Mesodermal cell (in vitro differentiated cells): ENCODE results near the gene ATG16L1. TPM values are rescaled to one million over a fixed set of nuclear protein-coding genes. Genes with fewer than 3 reads are reported as not detected.

Experiments
- H3K27ac ChIP-seq: 2 replicates; pipeline ENCODE4 v1.7.0; 2013; ENCODE audit warnings: mild to moderate bottlenecking, low read depth, low read length, moderate library complexity; ENCODE audit not compliant: severe bottlenecking
- H3K36me3 ChIP-seq: 2 replicates; pipeline ENCODE4 v1.7.1; 2013; ENCODE audit warnings: mild to moderate bottlenecking, low read length, moderate library complexity; ENCODE audit not compliant: control insufficient read depth, insufficient read depth
- H3K4me1 ChIP-seq: one replicate; pipeline ENCODE4 v1.7.1; 2013; ENCODE audit warnings: mild to moderate bottlenecking, low read length; ENCODE audit not compliant: insufficient read depth, control insufficient read depth, poor library complexity, severe bottlenecking
- H3K4me3 ChIP-seq: 2 replicates; pipeline ENCODE4 v1.7.0; 2013; ENCODE audit warnings: low read length, control low read depth, mild to moderate bottlenecking; ENCODE audit not compliant: insufficient read depth, poor library complexity, severe bottlenecking; ENCODE audit errors: extremely low read depth
- H3K9me3 ChIP-seq: 2 replicates; pipeline ENCODE4 v1.7.1; 2013; ENCODE audit warnings: mild to moderate bottlenecking, low read length, moderate library complexity; ENCODE audit not compliant: control insufficient read depth
- WGBS, 2 experiments: methylation state at CpG; one replicate each; pipeline ENCODE4 v1.1.5; 2013; ENCODE audit warnings: missing lambda C conversion rate in 2 of 2; ENCODE audit not compliant: insufficient coverage in 2 of 2; 5-methylcytosine and 5-hydroxymethylcytosine counted together
- polyA plus RNA-seq, 2 experiments: library from polyadenylated mRNA; stranded (reverse); fragments of 50-300 nt; gene quantifications; one replicate each; pipeline ENCODE4 v1.2.3, GENCODE V29; 2013

The ATG16L1 gene
- polyA plus RNA-seq (2013, experiment 1 of 2), result 16.4 TPM
- polyA plus RNA-seq (2013, experiment 2 of 2), result 14.4 TPM

GRCh38 chr2:233251306-233252116 is at the start of gene ATG16L1:
Gene ATG16L1, plus strand, starts transcription at chr2:233251673. Its CDS starts 155 bp downstream, at chr2:233251828.
- Histone ChIP-seq H3K9me3 (peaks cover 8% of the 10 kb centered on the region), H3K27ac (peak within 1 kb of the TSS; percentile 52), H3K36me3 (peaks cover 15% of the 10 kb centered on the region), H3K4me3 (peak within 1 kb of the TSS; percentile 90), H3K4me1 (no peaks in the 10 kb centered on the region)
- 0 to 1% methylated on average over 60 to 63 of the region's 75 CpGs for WGBS, 2 experiments

DNA sequence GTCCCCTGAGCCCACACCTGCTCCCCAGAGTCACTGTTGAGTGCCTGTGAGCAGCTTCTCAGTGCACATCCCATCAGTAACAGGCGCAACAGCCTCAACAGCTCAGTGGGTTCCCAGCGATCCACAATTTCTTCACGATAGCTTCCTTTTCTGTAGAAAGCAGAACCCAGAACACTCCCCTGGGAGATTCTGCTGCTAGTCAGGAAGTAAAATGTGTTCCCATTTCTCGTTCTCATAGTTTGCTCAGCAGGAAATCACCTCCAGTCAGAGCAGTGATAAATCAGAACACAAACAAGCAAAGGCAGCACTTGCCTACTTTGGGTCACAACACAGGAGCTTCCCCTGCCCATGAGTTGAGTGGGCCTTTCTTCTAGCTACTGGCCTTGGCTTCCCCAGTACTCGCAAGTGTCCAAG is 48.9 kb upstream of the ATG16L1 start:
- peaks cover 8% of the 10 kb centered on the region for H3K9me3 ChIP-seq
- WGBS, 2 experiments, result 98 to 100% methylated on average over 2 to 5 of the region's 5 CpGs

DNA sequence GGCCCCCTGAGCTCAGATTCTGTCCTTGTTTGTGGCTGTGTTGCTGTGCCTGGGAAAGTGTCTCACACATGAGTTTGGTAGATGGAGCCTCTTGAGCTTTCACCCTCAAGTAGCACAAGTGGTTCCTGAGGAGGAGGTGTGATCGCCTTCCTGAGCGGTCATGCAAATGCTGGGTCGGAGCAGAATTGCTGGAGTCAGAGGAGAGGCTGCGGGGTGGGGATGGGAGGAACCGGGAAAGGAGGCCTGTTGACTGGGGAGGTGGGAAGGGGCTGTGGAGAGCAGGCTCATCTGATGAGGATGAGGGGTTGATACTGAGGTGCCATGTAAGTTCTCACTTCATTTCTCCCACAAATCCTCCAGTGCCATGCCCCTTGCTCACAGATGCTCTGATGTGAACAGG is 48.4 kb upstream of the ATG16L1 start:
- Histone ChIP-seq H3K27ac (no peak overlapping the region), H3K4me3 (no peak overlapping the region), H3K36me3 (no peaks in the 10 kb centered on the region), H3K4me1 (no peaks in the 10 kb centered on the region), H3K9me3 (peaks cover 8% of the 10 kb centered on the region)
- 78 to 94% methylated on average over 5 of the region's 5 CpGs for WGBS, 2 experiments

More for the DNA sequence above, 48.9 kb upstream of the ATG16L1 start:
- H3K27ac ChIP-seq, result no peak overlapping the region
- H3K36me3 ChIP-seq, result no peaks in the 10 kb centered on the region
- no peaks in the 10 kb centered on the region for H3K4me1 ChIP-seq
- H3K4me3 ChIP-seq, result no peak overlapping the region

- peaks cover 8% of the 10 kb centered on the region for H3K9me3 ChIP-seq
- 93 to 95% methylated on average over 41 to 50 of the region's 50 CpGs for WGBS, 2 experiments
- H3K4me3 ChIP-seq, result no peak overlapping the region
- H3K36me3 ChIP-seq, result no peaks in the 10 kb centered on the region
- no peak overlapping the region for H3K27ac ChIP-seq
- peaks cover 12% of the 10 kb centered on the region for H3K4me1 ChIP-seq
These were observed 47.1 kb upstream of the ATG16L1 start for GRCh38 chr2:233204286-233204936.

DNA sequence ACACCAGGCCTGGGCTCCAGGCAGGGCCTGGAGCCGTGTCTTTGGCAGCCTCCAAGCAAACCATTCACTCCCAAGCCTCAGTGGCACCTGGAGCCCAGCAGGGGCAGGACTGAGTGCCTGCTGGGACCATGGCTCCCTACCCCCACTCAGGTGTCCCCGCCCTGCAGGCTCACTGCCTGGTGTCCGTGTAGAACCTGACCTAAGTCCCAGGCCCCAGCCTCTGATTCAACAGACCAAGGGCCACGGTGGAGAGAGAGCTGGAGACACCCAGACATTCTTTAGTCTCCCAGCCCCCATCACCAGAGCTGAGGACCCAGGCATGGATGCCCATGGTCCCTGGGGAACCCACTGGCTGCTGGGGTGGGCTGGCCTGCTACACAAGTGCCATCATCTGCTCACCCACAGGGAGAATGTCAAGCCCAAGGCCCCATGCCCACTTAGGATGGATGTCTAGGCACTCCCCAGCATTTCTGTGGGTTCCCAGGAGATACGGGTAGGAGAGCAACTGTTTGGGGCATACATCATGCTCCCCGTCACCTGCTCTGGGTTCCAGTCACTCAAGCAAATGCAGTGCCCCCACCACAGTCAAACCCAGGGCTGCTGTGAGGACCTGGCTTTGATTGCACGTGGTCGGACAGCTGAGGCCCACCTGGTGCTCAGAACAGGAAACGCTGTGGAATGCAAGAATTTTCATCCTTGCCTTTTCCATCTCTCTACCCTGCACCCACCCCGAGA is 42.9 kb upstream of the ATG16L1 start:
- 66 to 71% methylated on average over 9 to 10 of the region's 10 CpGs for WGBS, 2 experiments
- H3K27ac ChIP-seq, result no peak overlapping the region
- peaks cover 12% of the 10 kb centered on the region for H3K4me1 ChIP-seq
- H3K36me3 ChIP-seq, result no peaks in the 10 kb centered on the region
- no peak overlapping the region for H3K4me3 ChIP-seq
- no peaks in the 10 kb centered on the region for H3K9me3 ChIP-seq

DNA sequence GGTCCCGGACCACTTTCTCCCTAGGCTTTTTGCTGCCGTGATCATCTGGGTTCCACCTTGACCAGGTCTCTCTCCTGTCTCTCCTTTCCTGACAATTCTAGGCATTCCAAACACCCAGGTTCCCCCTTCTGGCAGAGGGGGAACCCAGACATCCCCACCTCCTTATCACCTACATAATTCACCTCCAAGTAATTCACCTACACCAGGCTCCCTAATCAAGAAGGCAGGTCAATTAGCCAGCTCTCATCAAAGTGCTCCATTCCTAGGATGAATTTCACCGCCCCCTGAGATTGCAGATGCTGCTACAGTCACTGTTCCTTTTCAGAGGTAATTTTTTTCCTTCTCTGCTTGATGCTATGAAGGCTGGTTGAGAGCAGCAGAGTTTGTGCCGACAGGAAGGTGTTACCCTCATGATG is 42.3 kb upstream of the ATG16L1 start:
- no peak overlapping the region for H3K27ac ChIP-seq
- 69 to 75% methylated on average over 2 to 3 of the region's 4 CpGs for WGBS, 2 experiments
- H3K36me3 ChIP-seq, result no peaks in the 10 kb centered on the region
- H3K4me1 ChIP-seq, result peaks cover 12% of the 10 kb centered on the region
- H3K4me3 ChIP-seq, result no peak overlapping the region
- no peaks in the 10 kb centered on the region for H3K9me3 ChIP-seq

DNA sequence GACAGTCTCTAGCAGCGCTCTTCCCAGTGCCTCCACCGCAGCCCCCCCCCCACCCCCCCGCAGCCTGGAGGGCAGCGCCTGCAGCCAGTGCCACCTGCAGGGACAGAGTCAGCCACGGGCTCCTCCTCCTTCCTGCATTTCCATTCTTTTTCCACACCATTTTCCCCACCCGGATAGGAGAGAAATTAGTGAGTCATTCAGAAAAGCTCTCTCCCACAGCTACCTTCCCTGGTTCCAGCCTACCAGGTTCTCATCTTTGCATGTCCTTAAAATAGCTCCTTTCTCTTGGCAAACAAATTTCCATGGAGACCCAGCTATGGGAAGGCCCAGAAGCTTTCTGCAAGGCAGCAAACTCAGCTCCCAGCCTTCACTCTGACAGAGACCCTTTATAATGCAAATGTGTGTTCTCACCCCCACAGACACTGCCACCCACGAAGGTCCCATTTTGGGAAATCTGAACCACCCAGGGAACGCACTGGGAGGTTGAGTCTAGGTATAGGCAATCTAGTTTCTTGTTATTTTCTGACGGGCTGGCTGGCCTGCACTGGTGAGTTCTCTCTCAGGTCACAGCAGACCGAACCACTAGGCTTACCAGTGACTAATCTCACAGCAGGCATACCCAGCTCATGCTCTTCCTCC is 41.8 kb upstream of the ATG16L1 start:
- no peaks in the 10 kb centered on the region for H3K9me3 ChIP-seq
- H3K4me3 ChIP-seq, result no peak overlapping the region
- peaks cover 12% of the 10 kb centered on the region for H3K4me1 ChIP-seq
- H3K27ac ChIP-seq, result peak overlapping the region; percentile 64
- WGBS, 2 experiments, result 0 to 60% methylated on average over 1 of the region's 10 CpGs
- H3K36me3 ChIP-seq, result no peaks in the 10 kb centered on the region

GRCh38 chr2:233210281-233210680 is 41.2 kb upstream of the ATG16L1 start:
- H3K27ac ChIP-seq, result no peak overlapping the region
- peaks cover 12% of the 10 kb centered on the region for H3K4me1 ChIP-seq
- H3K36me3 ChIP-seq, result no peaks in the 10 kb centered on the region
- 74 to 80% methylated on average over 8 of the region's 8 CpGs for whole genome bisulfite sequencing, 2 experiments
- H3K9me3 ChIP-seq, result no peaks in the 10 kb centered on the region
- no peak overlapping the region for H3K4me3 ChIP-seq

- no peaks in the 10 kb centered on the region for H3K36me3 ChIP-seq
- no peak overlapping the region for H3K27ac ChIP-seq
- no peaks in the 10 kb centered on the region for H3K9me3 ChIP-seq
- peaks cover 12% of the 10 kb centered on the region for H3K4me1 ChIP-seq
- H3K4me3 ChIP-seq, result no peak overlapping the region
- WGBS, 2 experiments, result 79% methylated on average over 12 to 13 of the region's 18 CpGs
These were observed 40.5 kb upstream of the ATG16L1 start for GRCh38 chr2:233210843-233211547.

- peaks cover 12% of the 10 kb centered on the region for H3K4me1 ChIP-seq
- 91% methylated on average over 3 of the region's 3 CpGs for WGBS, 2 experiments
- H3K27ac ChIP-seq, result no peak overlapping the region
- no peaks in the 10 kb centered on the region for H3K9me3 ChIP-seq
- no peak overlapping the region for H3K4me3 ChIP-seq
- H3K36me3 ChIP-seq, result no peaks in the 10 kb centered on the region
These were observed 40.0 kb upstream of the ATG16L1 start for GRCh38 chr2:233211548-233211895.
